Ishikawa (cell line): ENCODE results near the gene TBC1D9.

Experiments used
- FOXM1 ChIP-seq: IDR thresholded peaks from 2 replicates; pipeline ENCODE4 v1.6.1; 2012; ENCODE audit warnings: low read depth, borderline replicate concordance
- YY1 ChIP-seq: IDR thresholded peaks from 2 replicates; pipeline ENCODE4 v1.6.1; 2012; ENCODE audit warnings: low read depth

DNA sequence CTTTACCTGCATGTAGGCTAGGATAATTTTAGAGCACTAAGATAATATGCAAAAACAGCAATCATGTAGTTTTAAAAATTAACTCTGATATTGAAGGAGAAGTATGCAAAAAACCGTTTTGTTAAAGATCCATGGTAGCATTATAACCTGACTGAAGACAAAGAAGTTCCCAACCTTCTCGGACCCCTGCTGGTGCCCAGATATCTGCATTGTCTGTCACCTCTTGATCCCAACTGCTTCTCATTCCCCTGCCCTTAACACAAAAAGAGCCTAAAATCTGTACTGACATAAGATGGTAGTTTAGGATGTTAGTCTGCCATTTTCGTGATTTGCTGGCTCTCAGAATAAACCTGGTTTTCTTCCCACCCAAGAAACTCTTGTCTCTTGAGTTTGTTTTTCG lies 125.9 kb downstream of the TBC1D9 start:
- no peak for TF ChIP-seq YY1
- TF ChIP-seq FOXM1 = no peak
